ENCODE measurements around the gene ITGB7.

ITGB7 gene

GRCh38 chr12:53222806-53223261 is 15.8 kb upstream of the ITGB7 start:
- Histone ChIP-seq H3K9me3 (ENCODE audit: control insufficient read depth, insufficient read depth, low read depth, low read length) (no peaks in the 10 kb centered on the region), H3K4me1 (ENCODE audit: control insufficient read depth, insufficient read depth, low read length) (peaks cover 4% of the 10 kb centered on the region), H3K4me3 (ENCODE audit: low read depth, low read length) (no peak overlapping the region), H3K36me3 (ENCODE audit: control insufficient read depth in 2 of 2, insufficient read depth in 1 of 2, low read length in 2 of 2) (no peaks in the 10 kb centered on the region), H3K27ac (ENCODE audit: extremely low read depth, low read depth, low read length) (no peak overlapping the region)
- TF ChIP-seq ZNF341 (tag by site-specific recombination; IDR thresholded peaks at IDR 0.05; ENCODE audit: low read depth) (no peak), GLIS2 (tag by site-specific recombination; IDR thresholded peaks at IDR 0.05) (peak; percentile 39; the same call in 1 of the 2 replicates), HIC1 (tag by site-specific recombination; IDR thresholded peaks at IDR 0.05) (0 out of 2 replicates have a peak, but pooled peaks have one; percentile 2), KLF9 (tag by site-specific recombination; IDR thresholded peaks at IDR 0.05; ENCODE audit: low read depth) (no peak)
- ChIA-PET CTCF (interaction anchor here (1.1 to 1.2 kb wide), 2 partner anchors 8 to 9 kb away, joined by 4 to 5 read pairs; no protein-coding TSS in a partner anchor), POLR2A (interaction anchor here (0.5 to 0.6 kb wide), 2 partner anchors 12 to 113 kb away, joined by 3 to 4 read pairs; no protein-coding TSS in a partner anchor)

GRCh38 chr12:53222170-53222721 is 15.2 kb upstream of the ITGB7 start:
- POLR2A ChIA-PET, result interaction anchor here (0.5 kb wide), 1 partner anchor 113 kb away, joined by 4 read pairs; no protein-coding TSS in a partner anchor
- CTCF ChIA-PET, result no interaction called here
- H3K4me1 ChIP-seq (ENCODE audit: control insufficient read depth, insufficient read depth, low read length), result peaks cover 4% of the 10 kb centered on the region
- no peaks in the 10 kb centered on the region for H3K9me3 ChIP-seq (ENCODE audit: control insufficient read depth, insufficient read depth, low read depth, low read length)
- no peak overlapping the region for H3K4me3 ChIP-seq (ENCODE audit: low read depth, low read length)
- no peaks in the 10 kb centered on the region for H3K36me3 ChIP-seq (ENCODE audit: control insufficient read depth in 2 of 2, insufficient read depth in 1 of 2, low read length in 2 of 2)
- no peak overlapping the region for H3K27ac ChIP-seq (ENCODE audit: extremely low read depth, low read depth, low read length)
- TF ChIP-seq ZBTB17 (tag by site-specific recombination; IDR thresholded peaks at IDR 0.05), result peak; percentile 59
- TF ChIP-seq SP3 (tag by site-specific recombination; IDR thresholded peaks at IDR 0.05), result 0 out of 2 replicates have a peak, but pooled peaks have one; percentile 8
- no peak for TF ChIP-seq ZNF140 (tag by site-specific recombination; IDR thresholded peaks at IDR 0.05)
- peak; percentile 95 for TF ChIP-seq ZNF366 (tag by site-specific recombination; conservative IDR thresholded peaks at IDR 0.05)
- peak; percentile 100 for TF ChIP-seq PRDM1 (tag by site-specific recombination; IDR thresholded peaks at IDR 0.05)
- peak; percentile 25; the same call in 1 of the 2 replicates for TF ChIP-seq PATZ1 (tag by site-specific recombination; IDR thresholded peaks at IDR 0.05)
- TF ChIP-seq SP7 (tag by site-specific recombination; IDR thresholded peaks at IDR 0.05), result peak; percentile 54; the same call in 1 of the 2 replicates
- peak; percentile 56 for TF ChIP-seq ZNF335 (tag by site-specific recombination; conservative IDR thresholded peaks at IDR 0.05)
- peak; percentile 95 for TF ChIP-seq PRDM10 (tag by site-specific recombination; IDR thresholded peaks at IDR 0.05)
- TF ChIP-seq HIC1 (tag by site-specific recombination; IDR thresholded peaks at IDR 0.05), result 0 out of 2 replicates have a peak, but pooled peaks have one; percentile 15
- TF ChIP-seq ZBTB10 (tag by site-specific recombination; IDR thresholded peaks at IDR 0.05), result peak; percentile 72
- TF ChIP-seq ZNF600 (tag by site-specific recombination; IDR thresholded peaks at IDR 0.05), result peak; percentile 13; the same call in 1 of the 2 replicates
- TF ChIP-seq ZNF398 (tag by site-specific recombination; IDR thresholded peaks at IDR 0.05), result peak; percentile 73; the same call in 1 of the 2 replicates
- TF ChIP-seq ZSCAN23 (tag by site-specific recombination; IDR thresholded peaks at IDR 0.05), result 0 out of 2 replicates have a peak, but pooled peaks have one; percentile 14
